ENCODE measurements around the gene ASTL.

ASTL gene

GRCh38 chr2:96111257-96111640, 27.1 kb downstream of the ASTL start:
- DNase-seq = no peak

- no peak for DNase-seq
Measured at GRCh38 chr2:96110621-96111256, 27.6 kb downstream of the ASTL start.

- DNase-seq = no peak
Measured at GRCh38 chr2:96109931-96110511, 28.3 kb downstream of the ASTL start.

- no peak for DNase-seq
Measured at GRCh38 chr2:96109361-96109680, 29.0 kb downstream of the ASTL start.

- DNase-seq = no peak
Measured at GRCh38 chr2:96108541-96109360, 29.6 kb downstream of the ASTL start.

- no peak for DNase-seq
Measured at GRCh38 chr2:96108151-96108540, 30.2 kb downstream of the ASTL start.

GRCh38 chr2:96107708-96108065, 30.6 kb downstream of the ASTL start:
- no peak for DNase-seq

GRCh38 chr2:96106991-96107707, 31.2 kb downstream of the ASTL start:
- DNase-seq = no peak

- DNase-seq = no peak
Measured at GRCh38 chr2:96105994-96106715, 32.1 kb downstream of the ASTL start.

- no peak for DNase-seq
Measured at GRCh38 chr2:96105152-96105915, 33.0 kb downstream of the ASTL start.

GRCh38 chr2:96104487-96104861, 33.8 kb downstream of the ASTL start:
- no peak for DNase-seq

- no peak for DNase-seq
Measured at GRCh38 chr2:96103761-96104486, 34.4 kb downstream of the ASTL start.

- no peak for DNase-seq
Measured at GRCh38 chr2:96103187-96103601, 35.1 kb downstream of the ASTL start.

GRCh38 chr2:96102596-96103186, 35.6 kb downstream of the ASTL start:
- no peak for DNase-seq

GRCh38 chr2:96100893-96101304, 37.4 kb downstream of the ASTL start:
- DNase-seq = no peak

- no peak for DNase-seq
Measured at GRCh38 chr2:96099861-96100798, 38.2 kb downstream of the ASTL start.

GRCh38 chr2:96098900-96099590, 39.3 kb downstream of the ASTL start:
- DNase-seq = no peak

GRCh38 chr2:96097951-96098823, 40.1 kb downstream of the ASTL start:
- no peak for DNase-seq

Measured in SHP77 treated with DMSO at 0.1 percent for 48 hours (cell line).